ENCODE results near the gene TBXAS1. TPM values are rescaled to one million over a fixed set of nuclear protein-coding genes. Genes with fewer than 3 reads are reported as not detected.

Gene TBXAS1
- 1.9 TPM for total RNA-seq

DNA sequence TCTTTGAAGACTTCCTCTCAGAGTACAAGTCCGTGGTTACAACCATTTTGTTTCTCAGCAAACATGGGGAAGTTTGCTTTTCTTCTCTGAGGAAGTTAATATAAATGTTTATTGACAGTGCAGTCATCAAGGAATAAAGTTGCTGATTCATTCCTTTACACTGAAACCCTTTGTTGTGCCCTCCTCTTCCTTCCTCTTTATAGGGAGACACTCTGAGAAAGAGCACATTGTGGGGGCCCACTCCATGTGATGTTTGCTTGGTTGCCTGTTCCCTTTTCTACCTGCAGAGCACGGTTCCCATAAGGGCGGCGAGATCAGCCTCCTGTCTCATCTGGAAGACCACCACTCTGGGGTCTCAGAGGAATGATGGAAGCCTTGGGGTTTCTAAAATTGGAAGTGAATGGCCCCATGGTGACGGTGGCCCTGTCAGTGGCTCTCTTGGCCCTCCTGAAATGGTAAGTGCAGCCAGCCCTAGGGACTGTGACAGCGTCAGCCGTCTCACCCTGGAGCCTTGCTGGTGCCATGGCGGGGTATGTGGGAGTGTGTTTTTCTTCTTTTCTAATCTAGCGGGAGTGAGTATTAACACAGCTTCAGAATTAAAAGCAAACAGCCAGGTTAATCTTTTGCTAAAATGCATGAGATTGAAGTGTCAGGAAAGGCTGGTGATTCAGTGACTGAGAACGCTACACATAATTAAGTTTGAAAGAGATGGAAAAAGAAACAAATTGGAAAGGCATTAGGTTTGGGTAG lies at the start of gene TBXAS1:
Gene TBXAS1 (plus strand): TSS at position 240 of the 750 bp plus-strand sequence. CDS start 127 bp downstream, at position 367.

DNA sequence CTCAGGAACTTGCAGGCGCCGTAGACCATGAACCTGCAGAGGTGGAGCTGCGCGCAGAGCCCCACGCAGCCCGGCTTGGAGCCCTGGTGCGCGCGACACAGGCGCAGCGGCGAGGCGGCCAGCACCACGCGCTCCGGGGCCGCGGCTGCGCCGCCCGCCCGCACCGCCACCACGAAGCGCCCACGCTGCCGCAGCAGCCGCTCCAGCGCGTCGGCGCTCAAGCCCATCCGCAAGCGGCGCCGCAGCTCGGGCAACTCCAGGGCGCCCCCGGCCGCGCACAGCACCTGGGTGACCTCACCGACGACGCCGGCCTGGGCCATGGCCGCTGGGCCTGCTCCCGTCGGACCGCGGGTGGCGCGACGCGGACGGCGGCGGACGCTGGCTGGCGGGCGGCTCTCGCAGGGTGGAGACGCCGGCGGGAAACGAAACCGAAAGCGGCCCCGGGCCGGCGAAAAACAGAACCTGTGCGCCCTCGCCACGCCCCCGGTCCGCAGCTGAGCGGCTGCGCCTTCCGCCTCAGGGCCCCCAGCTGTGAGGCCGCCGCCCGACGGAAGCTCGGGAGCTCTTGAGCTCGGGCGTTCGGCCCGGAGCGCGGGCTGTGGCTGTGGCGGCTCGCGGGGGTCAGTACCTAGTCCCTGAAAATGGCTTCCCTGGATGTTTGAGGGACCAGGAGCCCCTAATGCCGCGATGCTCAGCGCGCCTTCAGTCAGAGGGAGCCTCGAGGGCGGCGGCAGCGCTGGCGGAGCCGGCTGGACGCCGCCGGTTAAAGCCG lies 233.7 kb downstream of the TBXAS1 start, which contains the start of gene PARP12:
Gene PARP12 (minus strand): TSS at position 424 of the 772 bp plus-strand sequence. CDS start 104 bp downstream, at position 320.

Other genes starting within 250 kb of the TBXAS1 start
- gene HIPK2, start 51.3 kb upstream of the TBXAS1 start, total RNA-seq: 27.5 TPM
- gene PARP12, start 233.7 kb downstream of the TBXAS1 start, total RNA-seq: 7.5 TPM